CD4-positive, alpha-beta T cell treated with Interleukin-10 for 1 hour (primary cell): Measurements from ENCODE around the gene OSBPL2.
A peak's percentile ranks its signal among the peaks of the same experiment; 100 is the strongest.

Source experiments
- DNase-seq: peaks from one replicate; pipeline ENCODE4 v3.0.0-alpha.2; 2020

OSBPL2 gene

DNA sequence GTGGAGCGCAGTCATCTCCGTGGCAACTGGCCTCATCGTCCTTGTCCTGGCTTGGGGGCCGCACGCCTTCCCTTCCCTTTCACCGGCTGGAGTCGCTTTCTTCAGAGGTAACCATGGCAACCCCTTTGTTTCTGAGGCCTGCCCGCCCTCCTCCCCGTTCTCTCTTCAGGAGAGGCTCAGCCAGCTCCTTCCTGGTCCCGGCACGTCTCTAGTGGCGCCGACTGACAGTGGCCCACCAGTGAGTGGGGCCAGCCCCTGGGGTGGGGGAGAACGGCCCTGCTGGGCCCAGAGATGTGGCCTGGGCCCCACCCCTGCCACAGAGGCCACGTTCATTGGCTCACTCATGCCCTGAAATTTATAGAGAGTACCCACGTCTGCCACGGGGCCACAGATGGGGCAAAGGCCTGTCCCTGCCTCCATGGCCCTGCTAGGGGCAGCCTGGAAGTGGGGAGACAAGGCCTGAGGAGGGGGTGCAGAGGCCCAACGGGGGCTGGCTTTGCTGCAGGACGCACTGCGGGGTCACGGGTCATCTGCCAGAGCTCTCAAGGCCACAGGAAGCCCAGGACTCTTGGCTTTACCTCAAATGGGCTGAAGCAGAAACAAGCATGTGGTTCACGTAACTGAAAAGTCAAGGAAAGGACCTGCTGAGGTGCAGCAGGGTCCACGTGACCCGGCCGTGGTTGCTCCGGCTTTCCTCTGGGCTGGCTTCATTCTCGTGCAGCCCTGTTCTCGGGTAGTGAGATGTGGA lies 1.4 kb upstream of the OSBPL2 start:
- DNase-seq, result no peak

- DNase-seq, result peak; percentile 6
These were observed 864 bp upstream of the OSBPL2 start for GRCh38 chr20:62237514-62237800.

DNA sequence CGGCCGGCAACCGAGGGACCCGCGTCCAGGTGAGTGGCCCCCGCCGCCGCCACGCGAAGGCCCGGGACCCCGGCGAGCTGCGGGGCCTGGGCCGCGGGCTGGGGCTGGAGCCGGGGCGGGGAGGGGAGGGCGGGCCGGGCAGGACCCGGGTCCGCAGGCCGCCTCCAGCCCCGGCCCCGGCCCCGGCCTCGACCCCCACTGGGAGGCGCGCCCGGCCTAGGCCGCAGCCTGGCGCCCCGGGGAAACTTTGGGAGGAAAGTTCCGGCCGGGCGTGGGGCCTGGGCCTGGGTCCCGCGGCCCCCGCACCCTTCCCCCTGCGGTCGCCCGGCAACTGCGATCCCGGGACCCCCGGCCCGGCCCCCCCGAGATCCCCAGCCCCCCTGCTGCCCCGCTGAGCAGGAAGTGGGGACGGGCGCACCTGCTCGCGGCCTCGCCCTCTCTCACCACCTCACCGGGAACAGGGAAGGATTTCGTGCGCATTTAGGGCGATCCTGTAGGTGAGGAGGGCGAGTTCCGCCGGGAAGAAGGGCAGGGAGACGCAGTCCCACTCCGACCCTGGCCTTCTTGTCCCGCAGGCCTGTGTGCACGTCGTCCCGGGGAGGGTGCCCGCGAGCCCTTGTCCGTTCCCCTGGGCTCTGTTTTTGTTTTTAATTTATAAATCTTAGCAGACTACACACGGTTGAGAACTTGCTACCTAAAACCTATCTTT lies 402 bp downstream of the OSBPL2 start:
- DNase-seq, result peak; percentile 11

DNA sequence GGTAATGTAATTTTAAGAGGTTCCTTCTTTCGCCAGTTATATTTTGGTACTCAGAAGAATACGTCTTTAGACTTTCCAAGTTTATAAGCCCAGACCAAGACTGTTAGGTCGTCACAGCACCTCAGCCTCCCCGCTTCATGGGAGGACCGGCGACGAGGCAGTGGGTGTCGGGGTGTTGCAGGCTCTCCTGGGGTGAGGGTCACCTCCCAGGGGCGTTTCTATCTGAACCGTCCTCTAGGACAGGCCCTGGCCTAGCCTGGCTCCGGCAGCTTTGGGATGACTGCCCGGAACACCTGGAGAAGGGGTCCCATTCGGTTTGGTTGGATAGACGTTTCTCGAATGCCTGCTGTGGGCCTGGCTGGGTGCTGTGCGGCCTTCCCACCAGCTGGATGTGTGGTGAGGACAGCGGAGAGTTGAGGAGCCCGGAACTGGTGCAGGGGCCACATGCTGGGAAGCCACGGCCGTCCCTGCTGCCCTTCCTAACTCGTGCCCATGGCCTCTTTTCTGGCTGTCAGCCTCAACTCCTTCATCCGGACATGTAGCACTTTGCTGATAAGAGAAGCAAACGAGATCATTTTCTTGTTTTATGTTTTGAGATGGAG lies 1.1 kb downstream of the OSBPL2 start:
- DNase-seq, result no peak

GRCh38 chr20:62240020-62240685 lies 1.8 kb downstream of the OSBPL2 start:
- DNase-seq, result no peak

DNA sequence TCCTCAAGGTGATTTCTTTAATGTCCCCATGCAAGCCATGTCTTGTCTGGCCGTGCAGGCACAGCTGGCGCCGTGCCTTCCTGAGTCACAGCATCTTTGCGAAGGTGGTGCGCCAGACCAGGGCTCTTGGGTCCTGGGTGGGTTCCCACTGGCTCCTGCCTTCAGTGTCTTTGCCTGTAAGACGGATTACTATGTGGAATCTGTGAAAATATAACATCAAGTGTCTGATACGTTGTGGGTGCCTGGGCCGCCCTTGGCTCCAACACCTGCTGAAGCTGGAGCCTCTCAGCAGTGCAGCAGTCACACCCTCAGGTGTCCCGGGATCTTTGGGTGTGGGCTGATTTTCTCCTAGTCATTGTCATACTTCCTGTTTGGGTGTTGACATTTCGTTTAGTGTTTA lies 3.2 kb downstream of the OSBPL2 start:
- no peak for DNase-seq

- no peak for DNase-seq
These were observed 3.9 kb downstream of the OSBPL2 start for GRCh38 chr20:62242176-62242575.

- DNase-seq, result no peak
These were observed 4.8 kb downstream of the OSBPL2 start for GRCh38 chr20:62243106-62243505.

- no peak for DNase-seq
These were observed 5.7 kb downstream of the OSBPL2 start for GRCh38 chr20:62243906-62244515.

- DNase-seq, result no peak
These were observed 6.4 kb downstream of the OSBPL2 start for GRCh38 chr20:62244644-62245108.

- DNase-seq, result no peak
These were observed 7.6 kb downstream of the OSBPL2 start for GRCh38 chr20:62245911-62246280.

DNA sequence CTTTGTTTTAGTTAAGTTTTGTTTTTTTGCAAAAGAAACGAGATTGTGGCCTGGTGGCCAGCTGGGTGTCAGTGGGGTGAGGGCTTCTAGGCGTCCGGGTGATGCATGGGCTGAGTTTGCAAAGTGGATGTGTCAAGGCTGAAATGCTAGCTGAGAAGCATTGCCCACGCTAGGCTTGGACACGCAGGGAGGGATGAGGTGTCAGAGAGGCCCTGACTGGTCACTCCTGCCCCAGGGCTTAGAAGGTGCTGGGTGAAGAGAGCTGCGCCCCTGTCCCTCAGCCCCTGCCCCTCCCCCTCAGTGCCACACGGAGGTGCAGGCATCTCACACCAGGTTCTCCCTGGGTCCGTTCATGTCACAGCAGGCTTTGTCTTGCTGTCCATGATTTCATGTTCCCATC lies 8.1 kb downstream of the OSBPL2 start:
- no peak for DNase-seq

- no peak for DNase-seq
These were observed 8.7 kb downstream of the OSBPL2 start for GRCh38 chr20:62246872-62247652.

DNA sequence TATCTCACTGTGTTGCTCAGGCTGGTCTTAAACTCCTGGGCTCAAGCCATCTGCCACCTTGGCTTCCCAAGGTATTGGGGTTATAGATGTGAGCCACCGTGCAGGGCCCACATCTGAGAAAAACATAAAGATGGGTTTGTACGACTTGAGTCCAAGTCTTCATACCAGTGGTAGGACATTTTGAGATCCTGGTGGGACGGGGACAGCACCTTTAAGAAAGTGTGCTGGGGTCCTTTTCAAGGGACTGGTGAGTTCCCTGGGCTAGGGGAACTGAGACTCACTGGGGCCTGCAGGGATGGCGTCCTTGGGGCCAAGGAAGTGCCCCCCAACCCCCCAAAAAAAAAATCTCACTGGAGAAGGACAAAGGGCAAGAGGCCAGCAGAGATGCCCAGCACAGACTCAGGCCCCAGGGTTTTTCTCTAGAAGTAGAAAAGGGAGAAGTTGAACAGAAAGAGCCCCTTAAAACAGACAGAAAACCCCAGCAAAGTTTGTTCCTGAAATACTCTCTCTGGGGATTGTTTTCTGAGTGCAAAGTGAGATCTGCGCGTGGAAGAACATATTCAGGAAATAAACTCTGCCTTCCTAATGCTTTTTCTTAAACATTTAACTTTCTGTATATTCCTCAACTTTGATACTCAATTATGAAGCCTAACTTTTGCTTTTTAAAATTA lies 10.7 kb downstream of the OSBPL2 start:
- no peak for DNase-seq

GRCh38 chr20:62252342-62252966 lies 14.1 kb downstream of the OSBPL2 start:
- no peak for DNase-seq

- DNase-seq, result no peak
These were observed 15.1 kb downstream of the OSBPL2 start for GRCh38 chr20:62253398-62253797.

DNA sequence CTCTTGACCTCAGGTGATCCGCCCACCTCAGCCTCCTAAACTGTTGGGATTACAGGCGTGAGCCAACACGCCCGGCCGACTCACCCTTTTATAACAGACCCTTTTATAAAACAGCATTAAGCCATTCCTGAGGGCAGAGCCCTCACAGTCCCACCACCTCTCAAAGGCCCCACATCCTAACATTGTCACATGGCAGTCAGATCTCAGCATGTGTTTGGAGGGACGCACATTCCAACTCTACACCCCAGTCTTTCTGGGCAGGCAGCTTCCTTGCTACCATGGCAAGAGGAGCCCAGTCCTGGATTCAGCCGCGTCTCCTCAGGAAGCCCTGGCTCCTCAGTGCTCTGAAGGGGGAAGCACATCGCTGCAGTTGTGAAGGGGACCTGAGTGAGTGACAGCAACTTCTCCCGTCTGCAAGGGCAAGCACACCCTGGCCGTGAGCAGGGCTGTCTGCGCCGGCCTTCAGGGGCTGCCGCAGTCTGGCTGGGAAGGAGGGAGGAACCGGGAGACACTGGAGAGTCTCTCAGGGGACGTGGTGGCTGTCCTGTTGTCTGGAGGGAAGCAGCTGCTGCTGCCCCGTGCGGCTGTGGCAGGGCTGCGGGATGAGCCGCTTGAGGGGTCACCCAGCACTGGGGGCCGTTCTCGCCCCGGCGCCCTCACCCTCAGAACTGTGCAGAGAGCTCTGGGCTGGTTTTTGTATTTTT lies 15.9 kb downstream of the OSBPL2 start:
- DNase-seq, result no peak

DNA sequence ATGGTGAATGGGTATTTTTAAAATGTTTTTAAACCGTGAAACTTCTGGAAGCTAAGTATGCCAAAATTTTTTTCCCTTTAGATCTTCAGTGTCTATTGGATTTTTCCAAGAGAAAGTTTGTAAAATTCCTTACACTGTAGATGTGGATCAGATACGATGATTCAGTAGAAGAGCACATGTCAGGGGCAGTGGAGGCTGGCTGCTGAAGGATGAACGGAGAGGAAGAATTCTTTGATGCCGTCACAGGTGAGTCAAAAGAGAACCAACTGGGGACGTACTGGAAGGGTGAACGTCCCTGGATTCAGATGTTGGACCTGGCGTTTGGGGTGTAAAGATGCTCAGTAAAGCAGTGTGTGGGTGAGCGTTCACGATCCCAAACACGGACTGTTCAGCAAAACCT lies 17.7 kb downstream of the OSBPL2 start:
- DNase-seq, result no peak

- no peak for DNase-seq
These were observed 20.4 kb downstream of the OSBPL2 start for GRCh38 chr20:62258499-62259293.

- no peak for DNase-seq
These were observed 20.9 kb downstream of the OSBPL2 start for GRCh38 chr20:62259294-62259565.
